Left colon (tissue), 2 donors: ENCODE measurements around the gene PIEZO1. TPM values are rescaled to one million over a fixed set of nuclear protein-coding genes. Genes with fewer than 3 reads are reported as not detected.
A peak's percentile ranks its signal among the peaks of the same experiment; 100 is the strongest.
"Not testable (repeated sequence)": the region's sequence is repeated elsewhere in the genome, so short reads cannot be mapped to it uniquely, and the experiment has no call there.

Source experiments
- ATAC-seq: fragments of 200-7000 bp; cut with Tn5 transposase; one replicate; pipeline ENCODE4 v1.9.1; 2020; ENCODE audit warnings: mild to moderate bottlenecking, moderate library complexity
- DNase-seq, 2 donors: peaks; one replicate each; pipeline ENCODE4 v3.0.0-alpha.2; 2020
- intact Hi-C, 2 donors: fragments of 100-400 bp; cut with DNase I in 1 of 2; cut with micrococcal nuclease in 1 of 2; formaldehyde crosslinking; loops; one replicate each; pipeline versions ENCODE4 v1.11.2 to v1.14.0; 2022; cut with DNase I, micrococcal nuclease
- microRNA-seq, 2 donors: library from miRNA; unstranded; fragments of <30 nt; microRNA quantifications; one replicate each; pipeline versions ENCODE4 v1.1.0 to v1.2.0, GENCODE V29; 2020
- total RNA-seq, 2 donors: library from RNA; stranded (reverse); fragmentation: NEBNext Ultra II Directional; extraction: Animal tissue kit (Norgen Biotek cat#: 25700); gene quantifications; one replicate each; pipeline ENCODE4 v1.2.1, GENCODE V29; 2021
- donor health status: DM: no; HTN: no; CAD: no.
- donor health status: DM: yes; HTN: yes; CAD: no.

PIEZO1 gene
- total RNA-seq, 2 donors from 2014 or later: 118 to 146 TPM

DNA sequence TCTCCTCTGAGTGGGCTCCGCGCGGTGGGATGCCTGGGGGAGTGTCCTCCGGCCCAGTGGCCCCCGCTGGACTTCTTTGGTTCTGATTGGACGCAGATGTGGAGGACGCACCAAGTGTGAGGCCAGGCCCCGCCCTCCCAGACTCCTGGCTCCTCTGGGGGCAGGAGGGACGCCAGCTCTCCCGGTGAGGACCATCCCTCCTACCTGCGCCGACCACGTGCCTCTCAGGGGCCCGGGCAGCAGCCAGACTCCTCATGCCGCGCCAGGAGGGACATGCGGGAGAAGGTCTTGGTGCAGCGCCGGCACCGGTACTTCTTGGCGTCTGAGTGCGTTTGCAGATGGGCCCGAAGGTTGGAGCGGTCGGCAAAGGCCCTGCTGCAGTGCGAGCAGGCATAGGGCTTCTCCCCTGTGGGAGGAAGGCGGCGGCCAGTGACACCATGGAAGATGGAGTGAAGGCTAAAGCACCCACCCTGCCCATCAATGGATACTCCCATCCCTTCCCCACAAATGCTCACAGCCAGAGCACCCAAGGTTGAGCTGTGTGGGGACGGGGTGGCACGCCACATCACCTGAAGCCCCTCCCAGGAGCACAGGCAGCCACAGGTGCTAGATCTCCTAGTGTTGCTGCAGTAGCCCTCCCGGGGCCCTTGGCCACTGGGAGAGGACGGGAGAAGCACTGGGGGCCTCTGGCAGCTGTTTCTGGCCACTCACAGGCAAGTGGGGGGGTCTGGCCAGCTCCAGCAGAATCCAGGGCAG, 106.6 kb downstream of the PIEZO1 start:
- ATAC-seq: no peak

DNA sequence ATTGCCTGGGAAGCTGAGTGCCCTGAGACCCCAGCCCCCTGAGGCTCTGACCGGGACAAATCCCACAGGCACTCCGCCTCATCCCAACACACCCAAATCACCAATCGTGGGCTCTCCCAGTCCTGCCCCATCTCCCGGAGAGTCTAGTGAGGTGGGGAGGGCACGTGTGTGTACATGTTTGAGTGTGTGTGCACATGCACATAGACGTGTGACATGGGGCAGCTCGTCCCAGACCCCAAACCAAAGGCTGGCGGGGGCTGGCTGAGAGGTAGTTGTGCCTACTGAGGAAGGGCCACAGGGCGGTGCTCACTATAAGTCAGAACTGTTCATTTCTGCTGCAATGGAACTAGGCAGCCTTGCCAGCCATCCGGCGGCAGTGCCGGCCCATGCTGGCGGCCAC, 107.3 kb downstream of the PIEZO1 start:
- no peak for DNase-seq
- ATAC-seq: no peak
- intact Hi-C loops: no loop called here

More for the DNA sequence above, 106.6 kb downstream of the PIEZO1 start:
- intact Hi-C loops: no loop called here
- DNase-seq: no peak

DNA sequence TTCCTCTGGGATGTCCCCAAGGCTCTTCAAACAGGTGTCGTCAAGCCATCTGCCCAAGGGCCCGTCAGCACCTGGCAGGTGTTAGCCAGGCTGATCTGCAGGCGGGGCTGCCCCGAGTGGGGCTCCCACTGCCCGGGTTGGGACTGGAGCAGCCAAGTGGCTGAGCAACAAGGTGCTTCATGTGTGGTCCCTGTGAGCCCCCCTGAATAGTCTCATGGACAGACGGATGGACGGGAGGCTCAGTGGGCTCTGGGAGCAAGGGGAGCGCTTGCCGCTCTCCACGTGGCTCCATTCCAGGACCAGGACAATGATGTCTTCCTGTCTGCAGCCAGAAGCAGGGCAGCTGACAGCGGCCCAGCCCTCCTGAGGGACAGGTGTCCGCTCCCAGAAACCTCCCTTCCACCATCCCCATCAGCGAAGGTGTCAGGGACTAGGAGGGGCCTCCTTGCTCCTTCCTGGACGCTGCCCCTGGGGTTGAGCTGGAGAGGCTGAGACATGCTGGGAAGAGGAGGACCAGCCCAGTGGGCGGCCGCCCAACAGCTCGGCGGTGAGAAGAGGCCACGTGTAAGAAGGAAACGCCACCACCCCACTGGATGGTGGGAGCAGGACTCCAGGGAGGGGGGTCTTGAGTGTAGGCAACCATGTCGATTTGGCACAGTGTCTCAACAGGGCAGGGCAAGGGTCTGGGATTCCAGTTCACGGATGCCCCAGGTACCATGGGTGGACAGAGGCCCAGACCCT, 108.3 kb downstream of the PIEZO1 start:
- intact Hi-C loops: no loop called here
- ATAC-seq (no peak), DNase-seq (no peak)

DNA sequence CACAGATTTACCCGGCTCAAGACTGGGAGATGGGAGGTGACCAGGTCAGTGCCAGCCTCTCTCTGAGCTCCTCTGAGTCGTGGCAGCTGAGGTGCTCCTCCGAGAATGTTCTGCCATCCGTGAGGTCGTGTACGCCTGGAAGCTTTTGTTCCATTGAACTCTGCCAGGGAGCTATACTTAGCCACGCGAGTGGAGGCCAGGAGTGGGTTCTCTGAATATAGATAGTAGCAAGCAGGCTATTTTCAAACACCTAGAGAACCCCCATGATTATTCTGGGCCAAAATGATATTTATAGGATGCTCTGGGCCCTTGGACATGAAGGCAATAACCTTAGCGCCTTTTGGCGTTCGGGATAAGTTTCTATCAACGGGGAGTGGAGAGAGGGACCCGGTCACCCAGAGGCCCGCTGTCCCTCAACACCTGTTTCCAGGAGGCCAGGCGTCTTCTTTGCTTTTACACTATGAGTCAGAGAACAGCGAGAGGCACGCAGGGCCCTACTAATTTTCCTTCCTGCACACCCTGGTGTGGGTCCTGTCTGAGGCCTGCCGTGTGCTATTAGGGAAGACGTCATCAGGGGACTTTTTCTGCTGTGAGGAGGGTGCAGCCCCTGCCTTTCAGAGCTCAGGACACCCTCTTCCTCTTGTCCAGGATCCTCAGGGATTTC, 111.2 kb downstream of the PIEZO1 start:
- no peak for DNase-seq
- intact Hi-C loops: no loop called here

DNA sequence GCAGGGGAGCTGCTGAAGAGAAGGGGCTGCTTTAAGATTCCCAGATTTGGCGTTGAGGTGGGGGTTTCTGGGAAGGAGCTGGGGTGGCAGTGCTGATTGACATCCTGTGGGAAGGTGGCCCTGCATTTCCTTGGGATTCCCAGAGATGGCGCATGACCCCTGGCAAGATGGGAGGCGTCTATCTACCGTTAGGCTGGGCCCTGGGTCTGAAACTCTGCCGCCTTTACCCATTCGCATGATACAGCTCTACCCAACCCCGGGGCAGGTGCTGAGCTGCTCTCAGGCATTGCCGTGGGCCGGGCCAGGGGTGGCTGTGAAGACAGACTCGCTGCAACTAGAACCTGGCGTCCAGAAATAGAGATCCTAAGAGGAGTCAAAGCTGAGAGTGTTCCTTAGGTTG, 112.2 kb downstream of the PIEZO1 start:
- intact Hi-C loops: no loop called here
- DNase-seq (no peak), ATAC-seq (peak; percentile 66)

More for the DNA sequence above, 111.2 kb downstream of the PIEZO1 start:
- ATAC-seq: no peak

DNA sequence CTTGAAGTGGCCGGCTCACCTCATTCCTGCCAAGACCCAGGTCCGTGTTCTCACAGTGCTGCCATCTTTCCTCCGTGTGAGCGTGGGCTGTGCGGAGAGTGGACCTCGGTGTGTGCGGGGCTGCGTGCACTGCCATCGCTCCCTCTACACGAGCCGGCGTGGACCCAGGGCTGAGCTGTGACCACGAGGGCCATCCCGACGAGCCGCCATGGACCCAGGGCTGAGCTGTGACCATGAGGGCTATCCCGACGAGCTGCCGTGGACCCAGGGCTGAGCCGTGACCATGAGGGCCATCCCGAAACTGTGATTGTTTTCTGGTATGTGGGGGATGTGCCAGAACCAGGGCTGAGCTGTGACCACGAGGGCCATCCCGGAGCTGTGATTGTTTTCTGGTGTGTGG, 113.2 kb downstream of the PIEZO1 start:
- no peak for DNase-seq
- intact Hi-C loops: no loop called here
- no peak for ATAC-seq

DNA sequence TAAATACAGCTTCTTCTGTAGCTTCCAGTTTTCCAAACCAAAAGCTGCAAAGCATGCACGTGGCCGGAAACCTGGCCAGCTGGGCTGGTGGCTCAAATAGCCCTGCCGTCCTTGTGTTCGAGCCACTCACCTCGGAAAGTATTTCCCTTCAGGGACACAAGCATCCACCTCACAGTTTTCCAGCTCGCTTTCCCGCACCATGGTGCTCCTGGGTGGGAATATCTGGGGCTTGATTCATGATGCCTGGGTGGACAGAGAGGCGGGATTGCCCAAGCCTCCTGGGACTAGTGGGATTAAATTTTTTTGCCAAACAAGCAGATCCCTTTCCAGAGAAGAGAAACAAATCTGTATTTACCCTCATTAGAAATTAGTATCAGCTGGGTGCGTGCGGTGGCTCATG, 115.0 kb downstream of the PIEZO1 start:
- intact Hi-C loops: no loop called here
- ATAC-seq (no peak), DNase-seq (no peak)

DNA sequence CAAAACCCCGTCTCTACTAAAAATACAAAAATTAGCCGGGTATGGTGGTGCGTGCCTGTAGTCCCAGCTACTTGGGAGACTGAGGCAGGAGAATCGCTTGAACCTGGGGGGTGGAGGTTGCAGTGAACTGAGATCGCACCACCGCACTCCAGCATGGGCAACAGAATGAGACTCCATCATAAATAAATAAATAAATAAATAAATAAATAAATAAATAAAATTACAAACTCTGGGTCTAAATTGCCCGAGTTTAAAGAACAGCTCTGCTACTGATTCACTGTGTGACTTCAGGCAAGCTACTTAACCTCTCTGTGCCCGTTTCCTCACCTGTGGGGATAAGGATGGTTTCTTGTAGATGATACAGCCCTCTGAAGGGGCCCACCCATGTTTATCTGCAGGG, 115.5 kb downstream of the PIEZO1 start:
- DNase-seq, ATAC-seq, intact Hi-C loops: not testable (repeated sequence)

DNA sequence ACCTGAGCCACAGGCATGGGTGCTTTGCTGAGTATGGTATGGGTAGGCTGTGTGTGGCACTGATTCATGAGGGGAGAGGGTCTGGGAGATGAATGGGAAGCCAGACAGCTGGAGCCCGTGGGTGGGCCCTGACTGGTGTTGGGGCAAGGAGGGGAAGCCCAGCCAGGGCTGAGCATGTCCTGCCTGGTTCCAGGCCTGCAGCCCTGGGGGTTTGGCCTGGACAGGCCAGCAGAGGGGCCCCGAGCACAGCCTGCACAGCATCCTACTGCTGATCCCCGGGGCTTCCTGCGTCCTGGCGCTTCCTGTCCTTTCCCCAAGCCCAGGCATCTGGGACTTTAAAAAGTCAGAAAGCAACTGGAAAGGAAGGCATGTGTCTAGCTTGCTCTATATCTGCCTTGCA, 117.6 kb downstream of the PIEZO1 start:
- DNase-seq (no peak), ATAC-seq (no peak)
- intact Hi-C loops: no loop called here

DNA sequence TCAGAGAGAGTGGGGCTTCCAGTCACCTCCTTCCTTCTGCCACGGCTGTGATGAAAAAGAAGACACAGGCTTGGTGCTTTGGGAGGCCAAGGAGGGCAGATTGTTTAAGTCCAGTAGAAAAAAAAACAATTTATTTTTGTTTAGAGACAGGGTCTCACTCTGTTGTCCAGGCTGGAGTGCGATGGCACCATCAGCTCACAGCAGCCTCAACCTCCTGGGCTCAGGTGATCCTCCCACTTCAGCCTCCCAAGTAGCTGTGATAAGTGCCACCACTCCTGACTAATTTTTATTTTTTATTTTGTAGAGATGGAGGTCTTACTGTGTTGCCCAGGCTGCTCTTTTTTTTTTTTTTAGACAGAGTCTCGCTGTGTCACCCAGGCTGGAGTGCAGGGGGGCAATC, 119.5 kb downstream of the PIEZO1 start:
- intact Hi-C loops: no loop called here
- DNase-seq (no peak), ATAC-seq (no peak)

Small RNA genes within 50 kb of the gene (microRNA-seq; reads per million reads assigned to microRNA genes)
- gene MIR4722: 0 to 0.53 reads per million in 2 donors

Other genes starting within 250 kb of the PIEZO1 start
- gene ZC3H18, start 214.8 kb downstream of the PIEZO1 start, total RNA-seq: 10 to 100 TPM; 32.6 to 43.7 TPM
- gene IL17C, start 146.6 kb downstream of the PIEZO1 start, total RNA-seq: not detected
- gene CYBA, start 134.2 kb downstream of the PIEZO1 start, total RNA-seq: 100 to 1,000 TPM; 277 to 382 TPM
- gene MVD, start 122.1 kb downstream of the PIEZO1 start, total RNA-seq: 100 to 1,000 TPM in 1 of 2 donors, 10 to 100 TPM in 1; 74.3 to 191 TPM
- under 1 TPM; 0.15 to 0.92 TPM for gene SNAI3, start 98.7 kb downstream of the PIEZO1 start, total RNA-seq
- 10 to 100 TPM; 11.4 to 12.0 TPM for gene RNF166, start 78.8 kb downstream of the PIEZO1 start, total RNA-seq
- gene CTU2, start 78.7 kb downstream of the PIEZO1 start, total RNA-seq: 10 to 100 TPM in 1 of 2 donors, 1 to 10 TPM in 1; 9.8 to 15.0 TPM
- gene CDT1, start 18.6 kb upstream of the PIEZO1 start, total RNA-seq: 10 to 100 TPM in 1 of 2 donors, 1 to 10 TPM in 1; 6.8 to 14.8 TPM
- 100 to 1,000 TPM; 112 to 199 TPM for gene APRT, start 26.7 kb upstream of the PIEZO1 start, total RNA-seq
- gene GALNS, start 71.7 kb upstream of the PIEZO1 start, total RNA-seq: 10 to 100 TPM; 39.1 to 43.5 TPM
- 10 to 100 TPM; 37.0 to 44.4 TPM for gene TRAPPC2L, start 71.9 kb upstream of the PIEZO1 start, total RNA-seq
- not detected for gene PABPN1L, start 81.4 kb upstream of the PIEZO1 start, total RNA-seq
- gene CBFA2T3, start 192.0 kb upstream of the PIEZO1 start, total RNA-seq: 10 to 100 TPM; 10.5 to 15.7 TPM